HepG2 (cell line): ENCODE data around the gene SPEM2. TPM values are rescaled to one million over a fixed set of nuclear protein-coding genes. Genes with fewer than 3 reads are reported as not detected.

ENCODE experiments used
- GFI1 ChIP-seq: sonication (generic); formaldehyde crosslinking; IDR thresholded peaks from 2 replicates; pipeline ENCODE4 v1.5.0; 2020; ENCODE audit warnings: missing genetic modification reagents, mild to moderate bottlenecking, borderline replicate concordance
- KDM6A ChIP-seq: IDR thresholded peaks from 2 replicates; pipeline ENCODE4 v1.6.1; 2016; ENCODE audit warnings: low read depth
- SKI ChIP-seq: fragments of 450-650 bp; IDR thresholded peaks from one replicate; pipeline ENCODE4 v1.6.1; 2018; ENCODE audit warnings: mild to moderate bottlenecking; ENCODE audit not compliant: partially characterized antibody
- ZNF589 ChIP-seq: sonication (generic); formaldehyde crosslinking; conservative IDR thresholded peaks from 2 replicates; pipeline ENCODE4 v1.8.0; 2022; ENCODE audit warnings: mild to moderate bottlenecking, moderate library complexity, missing genetic modification reagents
- polyA plus RNA-seq, 8 experiments: library from polyadenylated mRNA; depleted of rRNA in 3 of 8; stranded (reverse) in 7 of 8; unstranded in 1 of 8; fragments of >200 nt; fragmentation: Illumina TruSeq in 4 of 8; extraction: Trizol in 4 of 8; gene quantifications; 2 replicates each; pipeline versions ENCODE4 v1.2.1 to v1.2.3, GENCODE V29; 2011 to 2016; ENCODE audit warnings: low read depth in 4 of 8, missing spikeins in 1 of 8, mixed read lengths in 1 of 8; ENCODE audit not compliant: insufficient read depth in 1 of 8
- total RNA-seq, 5 experiments: library from RNA; depleted of rRNA; stranded (reverse); fragments of >200 nt; fragmentation: Illumina TruSeq; extraction: Trizol; gene quantifications; 2 replicates each; pipeline ENCODE4 v1.2.3, GENCODE V29; 2016; ENCODE audit warnings: low read depth in 1 of 5
- TF ChIP-seq, protein P1 (sequence below): sonication (generic); formaldehyde crosslinking; IDR thresholded peaks from 2 replicates; pipeline ENCODE4 v1.4.0; 2020; ENCODE audit warnings: missing genetic modification reagents, borderline replicate concordance
- TF ChIP-seq, protein P2 (sequence below): sonication (generic); formaldehyde crosslinking; IDR thresholded peaks from 2 replicates; pipeline ENCODE4 v1.4.0; 2020; ENCODE audit warnings: mild to moderate bottlenecking, missing genetic modification reagents

Gene SPEM2
- total and polyA plus RNA-seq, 2 of the 13 experiments (the other 11 are each of a cell fraction or from before 2014, with no cell fraction given): not detected

DNA sequence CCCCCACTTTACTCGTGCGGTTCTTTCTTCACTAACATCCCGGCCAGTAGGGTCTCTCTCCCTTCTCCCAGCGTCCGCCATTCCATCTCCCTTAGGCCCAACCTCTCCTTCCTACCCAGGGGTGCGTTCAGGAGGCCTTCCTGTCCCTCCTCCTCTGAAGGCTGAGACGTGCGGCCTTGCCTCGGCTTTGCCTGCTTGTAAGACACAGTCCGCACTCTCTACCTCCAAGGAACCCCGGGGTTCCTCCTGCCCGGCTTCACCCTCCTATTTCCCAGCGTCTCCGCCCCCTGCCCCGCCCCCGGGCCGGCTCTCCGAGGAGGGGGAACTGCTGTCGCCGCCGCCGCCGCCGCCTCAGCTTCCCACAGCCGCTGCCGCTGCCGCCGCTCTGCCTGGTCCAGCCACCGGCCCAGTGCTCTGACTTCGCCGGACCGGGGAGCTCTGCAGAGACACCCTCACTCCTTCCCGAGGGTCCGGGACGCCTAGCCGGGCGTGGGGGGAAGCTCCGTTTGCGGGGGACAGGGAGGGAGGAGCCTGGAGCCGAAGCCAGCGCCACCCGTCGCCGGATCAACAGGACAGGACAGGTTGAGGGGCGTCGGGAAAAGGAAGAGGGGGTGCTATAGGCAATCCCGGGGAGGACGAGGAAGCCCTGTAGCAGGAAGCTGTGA, 12.7 kb downstream of the SPEM2 start (continued):
- TF ChIP-seq, protein P1, sequence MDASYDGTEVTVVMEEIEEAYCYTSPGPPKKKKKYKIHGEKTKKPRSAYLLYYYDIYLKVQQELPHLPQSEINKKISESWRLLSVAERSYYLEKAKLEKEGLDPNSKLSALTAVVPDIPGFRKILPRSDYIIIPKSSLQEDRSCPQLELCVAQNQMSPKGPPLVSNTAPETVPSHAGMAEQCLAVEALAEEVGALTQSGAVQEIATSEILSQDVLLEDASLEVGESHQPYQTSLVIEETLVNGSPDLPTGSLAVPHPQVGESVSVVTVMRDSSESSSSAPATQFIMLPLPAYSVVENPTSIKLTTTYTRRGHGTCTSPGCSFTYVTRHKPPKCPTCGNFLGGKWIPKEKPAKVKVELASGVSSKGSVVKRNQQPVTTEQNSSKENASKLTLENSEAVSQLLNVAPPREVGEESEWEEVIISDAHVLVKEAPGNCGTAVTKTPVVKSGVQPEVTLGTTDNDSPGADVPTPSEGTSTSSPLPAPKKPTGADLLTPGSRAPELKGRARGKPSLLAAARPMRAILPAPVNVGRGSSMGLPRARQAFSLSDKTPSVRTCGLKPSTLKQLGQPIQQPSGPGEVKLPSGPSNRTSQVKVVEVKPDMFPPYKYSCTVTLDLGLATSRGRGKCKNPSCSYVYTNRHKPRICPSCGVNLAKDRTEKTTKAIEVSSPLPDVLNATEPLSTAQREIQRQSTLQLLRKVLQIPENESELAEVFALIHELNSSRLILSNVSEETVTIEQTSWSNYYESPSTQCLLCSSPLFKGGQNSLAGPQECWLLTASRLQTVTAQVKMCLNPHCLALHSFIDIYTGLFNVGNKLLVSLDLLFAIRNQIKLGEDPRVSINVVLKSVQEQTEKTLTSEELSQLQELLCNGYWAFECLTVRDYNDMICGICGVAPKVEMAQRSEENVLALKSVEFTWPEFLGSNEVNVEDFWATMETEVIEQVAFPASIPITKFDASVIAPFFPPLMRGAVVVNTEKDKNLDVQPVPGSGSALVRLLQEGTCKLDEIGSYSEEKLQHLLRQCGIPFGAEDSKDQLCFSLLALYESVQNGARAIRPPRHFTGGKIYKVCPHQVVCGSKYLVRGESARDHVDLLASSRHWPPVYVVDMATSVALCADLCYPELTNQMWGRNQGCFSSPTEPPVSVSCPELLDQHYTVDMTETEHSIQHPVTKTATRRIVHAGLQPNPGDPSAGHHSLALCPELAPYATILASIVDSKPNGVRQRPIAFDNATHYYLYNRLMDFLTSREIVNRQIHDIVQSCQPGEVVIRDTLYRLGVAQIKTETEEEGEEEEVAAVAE (CRISPR knock-in tag): no peak
- TF ChIP-seq SKI (no peak), ZNF589 (CRISPR knock-in tag) (no peak), KDM6A (no peak), GFI1 (CRISPR knock-in tag) (no peak)
- TF ChIP-seq, protein P2, sequence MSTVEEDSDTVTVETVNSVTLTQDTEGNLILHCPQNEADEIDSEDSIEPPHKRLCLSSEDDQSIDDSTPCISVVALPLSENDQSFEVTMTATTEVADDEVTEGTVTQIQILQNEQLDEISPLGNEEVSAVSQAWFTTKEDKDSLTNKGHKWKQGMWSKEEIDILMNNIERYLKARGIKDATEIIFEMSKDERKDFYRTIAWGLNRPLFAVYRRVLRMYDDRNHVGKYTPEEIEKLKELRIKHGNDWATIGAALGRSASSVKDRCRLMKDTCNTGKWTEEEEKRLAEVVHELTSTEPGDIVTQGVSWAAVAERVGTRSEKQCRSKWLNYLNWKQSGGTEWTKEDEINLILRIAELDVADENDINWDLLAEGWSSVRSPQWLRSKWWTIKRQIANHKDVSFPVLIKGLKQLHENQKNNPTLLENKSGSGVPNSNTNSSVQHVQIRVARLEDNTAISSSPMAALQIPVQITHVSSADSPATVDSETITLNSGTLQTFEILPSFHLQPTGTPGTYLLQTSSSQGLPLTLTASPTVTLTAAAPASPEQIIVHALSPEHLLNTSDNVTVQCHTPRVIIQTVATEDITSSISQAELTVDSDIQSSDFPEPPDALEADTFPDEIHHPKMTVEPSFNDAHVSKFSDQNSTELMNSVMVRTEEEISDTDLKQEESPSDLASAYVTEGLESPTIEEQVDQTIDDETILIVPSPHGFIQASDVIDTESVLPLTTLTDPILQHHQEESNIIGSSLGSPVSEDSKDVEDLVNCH (CRISPR knock-in tag): no peak
